IMR-90 (cell line): ENCODE measurements around the gene ASH1L. TPM values are rescaled to one million over a fixed set of nuclear protein-coding genes. Genes with fewer than 3 reads are reported as not detected.

Experiments used
- ATAC-seq: fragments of 200-7000 bp; cut with Tn5 transposase; 2 replicates; pipeline ENCODE4 v1.9.1; 2020; ENCODE audit warnings: low read depth, mild to moderate bottlenecking, moderate library complexity
- BruUV-seq: library from RNA; stranded (reverse); fragments of 400-500 nt; replicated peaks from 2 replicates; lab custom pipeline; 2021; lab: Mats Ljungman, UMichigan
- CTCF ChIA-PET: fragments of 300-600 bp; formaldehyde crosslinking; extraction: SDS; loops from one replicate; lab custom pipeline; 2021; ENCODE audit warnings: antibody characterized with exemption; lab: Yijun Ruan, JAX
- POLR2A ChIA-PET: fragments of 300-600 bp; sonication (Branson Sonifier 250); formaldehyde crosslinking; loops from one replicate; lab custom pipeline; 2022; ENCODE audit warnings: antibody characterized with exemption; ENCODE audit not compliant: unreplicated experiment; lab: Charles Lee
- DNase-seq: peaks from one replicate; pipeline ENCODE4 v3.0.0; 2013
- H2AFZ ChIP-seq: replicated peaks from 2 replicates; pipeline ENCODE3; 2013; ENCODE audit warnings: low read length, mild to moderate bottlenecking; ENCODE audit not compliant: poor library complexity
- H2AK5ac ChIP-seq: 2 replicates; pipeline ENCODE4 v1.6.1; 2013; ENCODE audit warnings: low read depth, low read length, inconsistent platforms
- H2AK9ac ChIP-seq: replicated peaks from 2 replicates; pipeline ENCODE3; 2013; ENCODE audit warnings: mild to moderate bottlenecking, low read depth, low read length, moderate library complexity; ENCODE audit not compliant: poor library complexity
- H2BK120ac ChIP-seq: 2 replicates; pipeline ENCODE4 v1.6.1; 2013; ENCODE audit warnings: low read depth, low read length, inconsistent platforms
- H2BK15ac ChIP-seq: 3 replicates; pipeline ENCODE4 v1.6.1; 2013; ENCODE audit warnings: low read depth, low read length, inconsistent platforms
- H2BK20ac ChIP-seq: 2 replicates; pipeline ENCODE4 v1.6.1; 2013; ENCODE audit warnings: low read depth, mild to moderate bottlenecking, inconsistent platforms, low read length, moderate library complexity
- H2BK5ac ChIP-seq: 2 replicates; pipeline ENCODE4 v1.6.1; 2013; ENCODE audit warnings: mild to moderate bottlenecking, low read depth, low read length, inconsistent platforms; ENCODE audit not compliant: poor library complexity, severe bottlenecking
- H3K14ac ChIP-seq: replicated peaks from 2 replicates; pipeline ENCODE4 v1.6.1; 2013; ENCODE audit warnings: low read depth, low read length, inconsistent platforms
- H3K18ac ChIP-seq: 2 replicates; pipeline ENCODE4 v1.6.1; 2013; ENCODE audit warnings: low read depth, low read length, control low read depth
- H3K23ac ChIP-seq: 2 replicates; pipeline ENCODE4 v1.6.1; 2013; ENCODE audit warnings: low read depth, low read length, inconsistent platforms
- H3K27ac ChIP-seq: 2 replicates; pipeline ENCODE4 v1.5.1; 2013; ENCODE audit warnings: mild to moderate bottlenecking, control low read depth, low read length; ENCODE audit not compliant: insufficient read depth
- H3K27me3 ChIP-seq: 2 replicates; pipeline ENCODE4 v1.6.1; 2013; ENCODE audit warnings: low read length; ENCODE audit not compliant: control insufficient read depth, insufficient read depth
- H3K36me3 ChIP-seq: 2 replicates; pipeline ENCODE4 v1.6.1; 2013; ENCODE audit warnings: low read length, mixed read lengths; ENCODE audit not compliant: control insufficient read depth, insufficient read depth
- H3K4ac ChIP-seq: 2 replicates; pipeline ENCODE4 v1.6.1; 2013; ENCODE audit warnings: low read depth, low read length, inconsistent platforms
- H3K4me1 ChIP-seq: 2 replicates; pipeline ENCODE4 v1.6.1; 2013; ENCODE audit warnings: low read length, mixed read lengths; ENCODE audit not compliant: control insufficient read depth, insufficient read depth
- H3K4me2 ChIP-seq: 2 replicates; pipeline ENCODE4 v1.6.1; 2013; ENCODE audit warnings: low read depth, mild to moderate bottlenecking, control low read depth, low read length, moderate library complexity
- H3K4me3 ChIP-seq: 2 replicates; pipeline ENCODE4 v1.5.1; 2013; ENCODE audit warnings: low read depth, mild to moderate bottlenecking, control low read depth, low read length, moderate library complexity; ENCODE audit not compliant: insufficient read depth
- H3K56ac ChIP-seq: 2 replicates; pipeline ENCODE4 v1.6.1; 2013; ENCODE audit warnings: low read length, inconsistent platforms; ENCODE audit not compliant: insufficient read depth; ENCODE audit errors: extremely low read depth
- H3K79me1 ChIP-seq, 2 experiments: 2 replicates each; pipeline ENCODE4 v1.6.1; 2013; ENCODE audit warnings: low read length in 2 of 2, inconsistent platforms in 1 of 2, low read depth in 1 of 2
- H3K9ac ChIP-seq: 2 replicates; pipeline ENCODE4 v1.6.1; 2013; ENCODE audit warnings: low read depth, low read length, control low read depth
- H3K9me1 ChIP-seq: 2 replicates; pipeline ENCODE4 v1.6.1; 2013; ENCODE audit warnings: low read length, inconsistent platforms; ENCODE audit not compliant: insufficient read depth
- H3K9me3 ChIP-seq: 2 replicates; pipeline ENCODE4 v1.6.1; 2013; ENCODE audit warnings: low read length; ENCODE audit not compliant: control insufficient read depth, insufficient read depth
- H4K20me1 ChIP-seq: 2 replicates; pipeline ENCODE4 v1.6.1; 2013; ENCODE audit warnings: low read length, inconsistent platforms; ENCODE audit not compliant: insufficient read depth
- H4K5ac ChIP-seq: 2 replicates; pipeline ENCODE4 v1.6.1; 2013; ENCODE audit warnings: mild to moderate bottlenecking, low read depth, low read length, control low read depth
- H4K8ac ChIP-seq, 2 experiments: 2 replicates each; pipeline ENCODE4 v1.6.1; 2013; ENCODE audit warnings: low read depth in 2 of 2, low read length in 2 of 2, control low read depth in 1 of 2, inconsistent platforms in 1 of 2
- H4K91ac ChIP-seq: 2 replicates; pipeline ENCODE4 v1.6.1; 2013; ENCODE audit warnings: low read depth, low read length, inconsistent platforms; ENCODE audit not compliant: insufficient read depth
- CEBPB ChIP-seq: IDR thresholded peaks from 2 replicates; pipeline ENCODE4 v1.6.1; 2012; ENCODE audit warnings: low read depth, low read length, improper control_type of control experiment
- MAZ ChIP-seq: IDR thresholded peaks from 2 replicates; pipeline ENCODE4 v1.6.1; 2012; ENCODE audit warnings: low read depth, mild to moderate bottlenecking, low read length, improper control_type of control experiment, moderate library complexity, borderline replicate concordance
- POLR2A ChIP-seq: IDR thresholded peaks from 2 replicates; pipeline ENCODE4 v1.6.1; 2012; ENCODE audit warnings: mild to moderate bottlenecking, low read depth, low read length
- SMC3 ChIP-seq: fragments of 150-350 bp; IDR thresholded peaks from 2 replicates; pipeline ENCODE4 v1.6.1; 2016; ENCODE audit warnings: low read depth, mild to moderate bottlenecking, antibody characterized with exemption, low read length, moderate library complexity
- WGBS, 2 experiments: methylation state at CpG; one replicate each; pipeline versions ENCODE4 v1.1.5 to v1.1.7; 2013; ENCODE audit warnings: missing lambda C conversion rate in 2 of 2; ENCODE audit not compliant: insufficient read length in 1 of 2; ENCODE audit errors: extremely low coverage in 2 of 2; 5-methylcytosine and 5-hydroxymethylcytosine counted together
- dilution Hi-C: fragments of 300-500 bp; cut with HindIII; formaldehyde crosslinking; loops from one replicate; pipeline ENCODE4 v1.14.3; 2018; ENCODE audit warnings: low sequenced_read_pairs; ENCODE audit not compliant: unreplicated experiment
- in situ Hi-C: fragments of 300-500 bp; cut with MboI; formaldehyde crosslinking; loops from 3 replicates; pipeline ENCODE4 v1.14.3; 2019; ENCODE audit warnings: low sequenced_read_pairs, inconsistent platforms, mixed read lengths
- intact Hi-C: fragments of 100-400 bp; cut with micrococcal nuclease; formaldehyde crosslinking; loops from 2 replicates; pipeline ENCODE4 v1.10.0; 2022
- polyA plus RNA-seq, 3 experiments: library from polyadenylated mRNA; depleted of rRNA; stranded (reverse); fragments of >200 nt; gene quantifications; 2 replicates each; pipeline ENCODE4 v1.2.3, GENCODE V29; 2012; ENCODE audit warnings: low replicate concordance in 1 of 3
- total RNA-seq: library from RNA; depleted of rRNA; stranded (reverse); fragments of >200 nt; gene quantifications from 2 replicates; pipeline ENCODE4 v1.2.3, GENCODE V29; 2012
- TF ChIP-seq, protein P1 (sequence below): fragments of 150-350 bp; IDR thresholded peaks from 2 replicates; pipeline ENCODE4 v1.6.1; 2017; ENCODE audit warnings: mild to moderate bottlenecking, antibody characterized with exemption, low read length, low read depth

ASH1L gene
- total and polyA plus RNA-seq, 2 of the 4 experiments (the other 2 are of a cell fraction): 13.7 to 18.5 TPM

DNA sequence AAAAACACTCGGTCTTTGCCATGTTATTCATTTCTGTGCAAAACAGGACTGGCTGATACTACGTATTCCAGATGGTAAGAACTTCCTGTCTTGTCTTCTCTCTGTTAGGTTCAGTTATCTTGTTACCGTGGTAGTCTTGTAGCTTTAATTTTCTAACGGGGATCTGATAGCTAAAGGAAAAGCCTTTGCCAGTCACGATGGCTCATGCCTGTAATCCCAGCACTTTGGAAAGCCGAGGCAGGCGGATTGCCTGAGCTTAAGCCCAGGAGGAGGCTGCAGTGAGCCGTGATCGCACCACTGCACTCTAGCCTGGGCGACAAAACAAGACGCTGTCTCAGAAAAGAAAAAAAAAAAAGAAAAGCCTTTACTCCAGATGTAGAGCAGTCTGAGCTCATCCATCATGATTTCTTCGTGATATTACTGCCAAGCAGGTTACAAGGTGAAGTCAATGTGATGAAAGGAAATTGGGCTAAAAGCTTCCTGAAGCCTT lies 36.3 kb upstream of the ASH1L start:
- CTCF ChIA-PET: interaction anchor here (0.6 kb wide), 2 partner anchors 48 to 50 kb away, joined by 3 to 4 read pairs; no protein-coding TSS in a partner anchor
- peak overlapping the region; percentile 5; the same call in 1 of the 2 replicates for H3K4me3 ChIP-seq

More for the DNA sequence above, 36.3 kb upstream of the ASH1L start:
- DNase-seq (peak; percentile 43), ATAC-seq (peak; percentile 90)
- no peak overlapping the region for H4K5ac ChIP-seq
- peak overlapping the region; percentile 66 for H3K23ac ChIP-seq
- no TSS peak for BruUV-seq
- peak overlapping the region; percentile 63 for H3K4me2 ChIP-seq
- no peaks in the 10 kb centered on the region for H3K4me1 ChIP-seq
- intact Hi-C loops: loop anchor here (10.0 kb wide), 2 partner anchors 394 to 424 kb away; partner anchors contain the start of genes KRTCAP2, MTX1, THBS3 and TRIM46
- 5% methylated on average over 4 of the region's 12 CpGs; no CpG with 5 or more reads in 1 of the 2 experiments for WGBS, 2 experiments
- no peaks in the 10 kb centered on the region for H3K27me3 ChIP-seq
- no peaks in the 10 kb centered on the region for H4K20me1 ChIP-seq
- H3K9ac ChIP-seq: peak overlapping the region; percentile 27
- H2AK9ac ChIP-seq: no peak overlapping the region
- dilution Hi-C loops: no loop called here
- H3K9me1 ChIP-seq: no peaks in the 10 kb centered on the region
- H4K8ac ChIP-seq: peak overlapping the region; percentile 12 to 70; a peak in 1 of 4 replicates
- TF ChIP-seq MAZ: no peak
- no peak for TF ChIP-seq CEBPB
- no peak for TF ChIP-seq SMC3
- TF ChIP-seq, protein P1, sequence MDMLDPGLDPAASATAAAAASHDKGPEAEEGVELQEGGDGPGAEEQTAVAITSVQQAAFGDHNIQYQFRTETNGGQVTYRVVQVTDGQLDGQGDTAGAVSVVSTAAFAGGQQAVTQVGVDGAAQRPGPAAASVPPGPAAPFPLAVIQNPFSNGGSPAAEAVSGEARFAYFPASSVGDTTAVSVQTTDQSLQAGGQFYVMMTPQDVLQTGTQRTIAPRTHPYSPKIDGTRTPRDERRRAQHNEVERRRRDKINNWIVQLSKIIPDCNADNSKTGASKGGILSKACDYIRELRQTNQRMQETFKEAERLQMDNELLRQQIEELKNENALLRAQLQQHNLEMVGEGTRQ: no peak
- TF ChIP-seq POLR2A: no peak
- no peak overlapping the region for H3K56ac ChIP-seq
- no peak overlapping the region for H3K4ac ChIP-seq
- no peak overlapping the region for H3K27ac ChIP-seq
- H4K91ac ChIP-seq: no peak overlapping the region
- no peak overlapping the region for H2BK5ac ChIP-seq
- peak overlapping the region; percentile 69 for H2AFZ ChIP-seq
- H3K9me3 ChIP-seq: no peaks in the 10 kb centered on the region
- H2AK5ac ChIP-seq: no peak overlapping the region
- H2BK20ac ChIP-seq: no peak overlapping the region
- H2BK120ac ChIP-seq: peak overlapping the region; percentile 36; the same call in 1 of the 2 replicates
- peak overlapping the region; percentile 71 for H3K14ac ChIP-seq
- no peaks in the 10 kb centered on the region for H3K79me1 ChIP-seq
- POLR2A ChIA-PET: no interaction called here
- no peaks in the 10 kb centered on the region for H3K36me3 ChIP-seq
- H2BK15ac ChIP-seq: no peak overlapping the region
- in situ Hi-C loops: no loop called here
- H3K18ac ChIP-seq: no peak overlapping the region
